Measurements from ENCODE around the gene IMMP2L.

DNA sequence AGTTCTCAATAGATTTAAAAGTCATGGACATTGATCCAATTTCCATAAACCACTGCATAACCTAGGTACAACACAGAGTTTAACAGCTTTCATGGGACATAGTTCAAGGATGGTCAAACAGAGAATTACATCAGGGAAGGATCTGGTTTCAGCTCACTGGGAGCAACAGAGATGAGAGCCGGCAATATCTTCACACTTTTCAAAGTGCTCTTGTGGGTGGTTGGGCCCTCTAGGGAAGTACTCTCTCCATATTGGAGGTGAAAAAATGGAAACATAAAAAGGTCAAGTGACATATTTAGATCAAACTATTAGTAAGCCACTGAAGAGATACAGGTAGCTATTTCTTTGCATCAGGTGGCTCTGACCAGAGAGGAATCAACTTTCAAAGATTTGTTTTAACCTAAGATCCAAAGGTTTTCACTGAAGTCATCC lies 533.1 kb downstream of the IMMP2L start:
- TF ChIP-seq POLR2A (IDR thresholded peaks at IDR 0.05) = no peak
- TF ChIP-seq, protein P1, sequence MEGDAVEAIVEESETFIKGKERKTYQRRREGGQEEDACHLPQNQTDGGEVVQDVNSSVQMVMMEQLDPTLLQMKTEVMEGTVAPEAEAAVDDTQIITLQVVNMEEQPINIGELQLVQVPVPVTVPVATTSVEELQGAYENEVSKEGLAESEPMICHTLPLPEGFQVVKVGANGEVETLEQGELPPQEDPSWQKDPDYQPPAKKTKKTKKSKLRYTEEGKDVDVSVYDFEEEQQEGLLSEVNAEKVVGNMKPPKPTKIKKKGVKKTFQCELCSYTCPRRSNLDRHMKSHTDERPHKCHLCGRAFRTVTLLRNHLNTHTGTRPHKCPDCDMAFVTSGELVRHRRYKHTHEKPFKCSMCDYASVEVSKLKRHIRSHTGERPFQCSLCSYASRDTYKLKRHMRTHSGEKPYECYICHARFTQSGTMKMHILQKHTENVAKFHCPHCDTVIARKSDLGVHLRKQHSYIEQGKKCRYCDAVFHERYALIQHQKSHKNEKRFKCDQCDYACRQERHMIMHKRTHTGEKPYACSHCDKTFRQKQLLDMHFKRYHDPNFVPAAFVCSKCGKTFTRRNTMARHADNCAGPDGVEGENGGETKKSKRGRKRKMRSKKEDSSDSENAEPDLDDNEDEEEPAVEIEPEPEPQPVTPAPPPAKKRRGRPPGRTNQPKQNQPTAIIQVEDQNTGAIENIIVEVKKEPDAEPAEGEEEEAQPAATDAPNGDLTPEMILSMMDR (IDR thresholded peaks at IDR 0.05) = no peak

Data from right lobe of liver (tissue), 4 donors.